ENCODE results near the gene PNLIP.

Gene PNLIP

DNA sequence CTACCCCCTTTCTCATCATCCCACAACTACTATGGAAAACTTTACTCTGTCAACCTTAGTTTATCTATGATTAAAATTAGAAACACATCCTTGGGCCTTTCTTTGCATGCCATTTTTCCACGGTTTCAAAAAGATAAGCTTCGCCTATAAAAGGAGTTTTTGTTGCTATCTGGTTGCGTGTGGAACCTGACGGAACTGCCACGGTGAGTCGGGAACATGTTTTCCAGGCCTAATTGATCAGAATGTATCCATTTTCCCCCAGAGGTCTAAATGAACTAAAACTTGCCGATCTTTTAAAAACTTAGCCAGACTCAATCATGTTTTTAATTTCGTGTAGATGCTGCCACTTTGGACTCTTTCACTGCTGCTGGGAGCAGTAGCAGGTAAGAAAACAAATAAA lies at the start of gene PNLIP:
Gene PNLIP, plus strand, starts transcription at position 176 of the 400 bp plus-strand sequence. Its CDS starts 162 bp downstream, at position 338.
- DNase-seq: no peak

GRCh38 chr10:116504786-116505185 lies 40.9 kb upstream of the PNLIP start:
- DNase-seq: no peak

- no peak for DNase-seq
Measured at GRCh38 chr10:116510565-116510964, 35.2 kb upstream of the PNLIP start.

GRCh38 chr10:116511365-116511764 lies 34.4 kb upstream of the PNLIP start:
- no peak for DNase-seq

- peak; percentile 31 for DNase-seq
Measured at GRCh38 chr10:116521424-116522290, 24.1 kb upstream of the PNLIP start.

- no peak for DNase-seq
Measured at GRCh38 chr10:116522803-116523381, 22.8 kb upstream of the PNLIP start.

DNA sequence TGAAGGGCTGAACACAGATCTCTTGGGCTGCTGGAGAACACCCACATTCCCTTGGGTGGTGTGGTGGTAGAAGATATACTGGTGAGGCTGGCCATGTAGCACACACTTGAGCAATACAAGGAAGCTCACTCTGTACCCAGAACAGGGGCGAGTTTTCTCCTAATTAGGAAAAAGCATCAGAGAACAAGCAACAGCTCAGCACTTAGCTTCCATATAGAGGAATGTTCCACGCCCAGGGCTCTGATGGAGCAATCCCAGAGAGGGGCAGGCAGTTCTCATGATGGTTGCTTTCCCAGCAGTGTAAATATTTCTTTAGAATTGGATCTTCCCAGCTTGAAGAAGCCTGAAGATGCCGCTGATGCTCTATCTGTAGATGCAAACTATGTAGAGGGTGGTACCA lies 21.0 kb upstream of the PNLIP start:
- DNase-seq: no peak

DNA sequence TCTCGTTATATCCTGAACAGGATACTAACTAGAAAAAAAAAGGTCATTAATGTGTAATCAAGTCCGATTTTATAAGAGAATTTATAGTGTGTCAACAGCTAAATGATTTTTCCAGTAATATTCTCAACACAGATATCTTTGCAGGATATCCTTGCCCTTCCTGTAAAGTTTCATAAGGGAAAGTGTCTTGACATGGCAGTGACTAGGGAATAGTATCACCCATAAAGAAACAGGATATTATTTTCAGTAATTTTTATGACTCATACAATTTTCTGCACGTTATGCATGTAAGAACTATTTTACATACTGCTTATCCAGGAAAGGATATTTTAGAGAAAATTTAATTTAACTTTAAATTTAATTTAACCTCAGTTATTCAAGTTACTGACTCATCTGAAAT lies 19.5 kb upstream of the PNLIP start:
- DNase-seq: no peak

GRCh38 chr10:116536810-116537209 lies 8.9 kb upstream of the PNLIP start:
- DNase-seq: no peak

DNA sequence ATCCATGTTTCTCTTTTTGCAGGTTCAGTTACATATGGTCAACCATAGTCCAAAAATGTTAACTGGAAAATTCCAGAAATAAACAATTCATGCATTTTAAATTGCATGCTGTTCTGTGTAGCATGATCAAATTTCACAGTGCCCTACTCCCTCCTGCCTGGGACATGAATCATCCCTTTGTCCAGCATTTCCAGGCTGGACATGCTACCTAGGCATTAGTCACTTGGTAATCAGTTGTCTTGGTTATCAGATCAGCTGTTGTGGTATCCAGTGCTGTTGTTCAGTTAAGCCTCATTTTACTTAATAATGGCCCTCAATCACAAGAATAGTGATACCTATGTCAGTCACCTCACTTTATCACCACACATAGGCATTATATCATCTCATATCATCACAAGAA lies 7.3 kb upstream of the PNLIP start:
- no peak for DNase-seq

- DNase-seq: no peak
Measured at GRCh38 chr10:116538992-116539391, 6.7 kb upstream of the PNLIP start.

DNA sequence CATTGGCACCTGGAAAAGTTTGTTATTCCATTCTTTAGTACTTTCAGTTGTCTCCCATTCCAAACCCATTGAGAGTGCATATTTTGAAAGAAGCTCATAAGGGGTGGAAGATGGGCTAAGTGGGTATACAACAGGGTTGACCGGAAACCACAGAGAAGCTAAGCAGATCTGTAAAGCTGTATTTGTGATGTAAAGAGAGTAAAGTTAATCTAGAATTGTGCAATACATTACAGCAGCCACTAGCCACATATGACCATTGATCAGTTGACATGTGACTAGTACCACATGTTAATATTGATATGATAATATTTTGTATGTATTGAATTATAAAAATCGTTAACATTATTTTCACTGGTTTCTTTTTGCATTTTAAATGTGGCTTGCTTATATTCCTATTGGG lies 4.9 kb upstream of the PNLIP start:
- no peak for DNase-seq

- no peak for DNase-seq
Measured at GRCh38 chr10:116542007-116542677, 3.6 kb upstream of the PNLIP start.

DNA sequence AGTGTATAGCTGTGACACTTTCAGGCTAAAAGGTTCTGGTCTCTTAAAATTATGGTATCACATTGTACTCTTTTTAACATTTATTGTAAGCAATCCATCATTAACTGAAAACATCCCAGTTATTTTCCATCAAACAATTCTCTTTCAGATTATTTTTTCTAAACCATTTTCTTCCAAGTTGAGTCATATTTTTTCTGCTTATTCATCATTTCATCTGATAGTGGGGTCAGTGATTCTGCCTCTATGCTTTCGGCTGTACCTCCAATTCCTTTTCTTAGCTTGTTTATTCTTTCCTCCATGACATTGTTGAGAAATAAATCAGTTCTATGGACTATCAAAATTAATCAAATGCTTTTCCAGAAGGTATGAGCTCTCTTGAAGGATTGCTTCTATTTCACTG lies 609 bp upstream of the PNLIP start:
- no peak for DNase-seq

- no peak for DNase-seq
Measured at GRCh38 chr10:116548301-116548700, 2.6 kb downstream of the PNLIP start.

DNA sequence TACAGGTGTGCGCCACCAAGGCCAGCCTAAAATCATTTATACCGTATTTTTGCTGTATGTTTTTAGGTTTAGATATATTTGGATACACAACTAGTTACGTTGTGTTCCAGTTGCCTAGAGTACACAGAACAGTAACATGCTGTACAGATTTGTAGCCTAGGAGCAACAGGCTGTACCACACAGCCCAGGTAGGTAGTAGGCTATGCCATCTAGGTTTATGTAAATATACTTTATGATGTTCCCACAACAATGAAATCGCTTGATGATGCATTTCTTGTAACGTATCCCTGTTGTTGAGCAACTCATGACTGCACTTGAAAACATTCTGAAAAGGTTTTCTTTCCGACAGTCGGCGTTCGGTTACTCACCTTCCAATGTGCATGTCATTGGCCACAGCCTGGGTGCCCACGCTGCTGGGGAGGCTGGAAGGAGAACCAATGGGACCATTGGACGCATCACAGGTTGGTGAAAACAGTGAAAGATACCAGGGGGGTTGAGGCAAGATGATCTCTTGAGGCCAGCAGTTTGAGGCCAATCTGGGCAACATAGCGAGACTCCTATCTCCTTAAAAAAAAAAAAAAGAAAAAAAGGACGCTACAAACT lies 7.7 kb downstream of the PNLIP start:
- DNase-seq: no peak

GRCh38 chr10:116554628-116555027 lies 8.9 kb downstream of the PNLIP start:
- no peak for DNase-seq

GRCh38 chr10:116555880-116556279 lies 10.1 kb downstream of the PNLIP start:
- no peak for DNase-seq

GRCh38 chr10:116557305-116557880 lies 11.7 kb downstream of the PNLIP start:
- no peak for DNase-seq

- DNase-seq: no peak
Measured at GRCh38 chr10:116565534-116565933, 19.8 kb downstream of the PNLIP start.

DNA sequence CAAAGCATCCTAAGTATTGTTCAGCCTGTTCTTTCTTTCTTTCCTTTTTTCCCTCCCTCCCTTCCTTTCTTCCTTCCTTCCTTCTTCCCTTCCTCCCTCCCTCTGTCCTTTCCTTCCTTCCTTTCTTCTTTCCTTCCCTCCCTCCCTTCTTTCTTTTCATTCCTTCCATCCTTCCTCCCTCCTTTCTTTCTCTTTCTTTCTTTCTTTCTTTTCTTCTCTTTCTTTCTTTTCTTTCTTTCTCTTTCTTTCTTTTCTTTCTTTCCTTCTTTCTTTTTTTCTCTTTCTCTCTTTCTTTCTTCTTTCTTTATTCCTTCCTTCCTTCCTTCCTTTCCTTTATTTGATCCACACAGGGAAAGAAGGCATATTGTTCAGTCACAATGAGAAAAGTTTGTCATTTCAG lies 21.2 kb downstream of the PNLIP start:
- no peak for DNase-seq

- no peak for DNase-seq
Measured at GRCh38 chr10:116567335-116567734, 21.6 kb downstream of the PNLIP start.

GRCh38 chr10:116574797-116575196 lies 29.1 kb downstream of the PNLIP start:
- no peak for DNase-seq
